CD4-positive, alpha-beta T cell treated with Interferon gamma for 1 hour (primary cell): Measurements from ENCODE around the gene POLR3H.
"Not testable (repeated sequence)": the region's sequence is repeated elsewhere in the genome, so short reads cannot be mapped to it uniquely, and the experiment has no call there.

ENCODE experiments used
- DNase-seq: peaks from one replicate; pipeline ENCODE4 v3.0.0-alpha.2; 2020

Gene POLR3H

DNA sequence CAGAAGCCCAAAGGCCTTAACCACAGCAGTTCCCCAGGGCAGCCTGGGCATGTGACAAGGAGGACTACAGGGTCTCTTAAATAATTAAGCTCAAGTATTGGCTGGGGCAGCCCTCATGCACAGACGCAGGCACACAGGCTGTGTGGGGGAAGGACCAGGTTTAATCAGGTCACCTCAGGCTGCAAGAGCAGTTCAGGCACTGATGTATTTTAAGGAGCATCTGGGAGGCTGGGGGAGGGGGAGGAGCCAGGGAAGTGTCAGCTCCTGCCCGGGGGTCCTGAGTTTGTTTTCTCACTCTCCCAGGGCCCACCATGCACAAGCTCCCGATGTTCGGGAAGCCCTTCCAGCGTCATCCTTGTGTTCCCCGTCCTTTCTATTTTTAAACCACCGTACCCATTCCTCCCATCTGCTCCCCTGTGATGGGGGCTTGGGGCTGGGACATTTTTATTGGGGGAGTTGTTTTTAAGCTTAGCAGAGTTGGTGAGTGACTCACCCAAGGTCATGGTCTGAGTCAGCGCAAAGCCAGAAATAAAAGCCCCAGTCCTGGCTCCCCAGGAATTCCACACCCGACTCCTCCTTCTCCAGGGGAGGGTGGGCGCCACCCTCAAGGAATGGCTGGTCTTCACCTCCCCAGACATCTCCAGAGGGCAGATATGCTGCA lies 18.9 kb upstream of the POLR3H start:
- DNase-seq = no peak

DNA sequence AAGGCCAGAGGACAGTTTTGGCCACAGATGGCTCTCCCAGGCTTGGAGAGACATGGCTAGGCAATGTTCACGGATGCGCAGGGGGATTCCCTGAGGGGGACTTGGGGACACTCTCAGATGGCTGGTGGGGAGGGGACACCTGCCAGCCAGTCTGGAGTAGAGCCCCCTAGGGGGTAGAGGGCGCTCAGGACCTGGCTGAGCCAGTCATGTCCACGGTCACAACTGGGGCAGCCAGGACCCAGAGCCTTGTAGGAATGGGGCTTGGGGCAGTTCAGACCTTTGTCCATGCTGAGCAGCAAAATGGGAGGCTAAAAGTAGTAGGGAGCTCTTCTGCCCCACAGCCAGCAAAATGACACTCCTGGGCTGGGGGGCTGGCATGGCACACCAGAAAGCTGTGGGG lies 18.2 kb upstream of the POLR3H start:
- DNase-seq = no peak

DNA sequence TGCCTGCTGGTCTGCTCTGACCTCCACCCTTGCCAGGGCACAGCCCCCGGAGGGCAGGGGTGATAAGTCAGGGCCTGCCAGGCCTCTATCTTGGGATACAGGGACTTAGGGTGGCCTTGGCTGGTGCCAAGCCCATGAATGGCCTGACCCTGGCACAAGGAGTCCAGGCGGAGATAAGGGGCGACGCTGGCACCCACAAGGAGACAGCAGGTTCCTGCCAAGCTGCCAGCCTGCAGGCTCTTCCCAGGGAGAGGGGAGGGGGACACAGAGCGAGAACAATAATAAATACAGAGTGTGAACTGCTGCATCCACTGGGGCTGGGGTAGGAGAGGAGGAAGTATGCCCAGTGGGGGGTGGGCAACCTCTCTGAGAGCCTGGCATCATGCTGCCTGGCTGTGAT lies 17.5 kb upstream of the POLR3H start:
- no peak for DNase-seq

DNA sequence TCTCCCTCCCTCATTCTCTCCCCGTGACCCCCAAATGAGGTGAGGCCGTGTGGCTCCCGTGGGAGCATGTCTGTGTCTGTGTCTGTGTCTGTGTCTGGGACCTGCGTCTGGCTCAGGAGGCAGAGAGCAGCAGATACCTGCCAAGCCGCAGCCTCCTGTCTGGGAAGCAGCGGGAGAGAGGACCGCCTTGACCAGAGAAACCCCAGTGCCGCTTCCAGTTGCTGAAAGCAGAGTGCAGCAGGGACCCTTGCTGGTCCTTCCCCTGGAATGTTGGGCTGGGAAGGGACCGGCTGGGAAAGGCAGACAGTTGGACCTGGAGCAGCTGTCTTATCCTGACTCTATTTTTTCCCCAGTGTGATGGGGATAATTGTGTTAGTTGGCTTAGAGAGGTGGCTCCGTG lies 17.1 kb upstream of the POLR3H start:
- DNase-seq = no peak

DNA sequence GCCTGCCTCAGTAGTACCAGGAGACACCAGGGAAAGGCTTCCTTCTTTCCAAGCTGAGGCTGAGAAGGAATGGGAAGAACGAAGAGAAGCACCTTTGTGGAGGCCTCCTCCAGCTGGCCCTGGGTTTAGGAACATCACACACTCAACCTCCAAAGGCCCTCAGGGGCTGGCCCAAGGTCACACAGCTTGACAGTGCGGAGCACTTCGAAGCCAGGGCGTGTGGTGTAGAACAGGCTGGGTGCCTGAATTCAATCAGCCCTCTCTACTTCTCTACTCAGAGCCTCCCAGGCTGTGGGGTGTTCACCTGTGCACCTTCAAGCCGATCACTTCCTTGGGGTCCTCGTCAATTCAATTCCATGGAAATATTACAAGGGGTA lies 15.8 kb upstream of the POLR3H start:
- DNase-seq = no peak

DNA sequence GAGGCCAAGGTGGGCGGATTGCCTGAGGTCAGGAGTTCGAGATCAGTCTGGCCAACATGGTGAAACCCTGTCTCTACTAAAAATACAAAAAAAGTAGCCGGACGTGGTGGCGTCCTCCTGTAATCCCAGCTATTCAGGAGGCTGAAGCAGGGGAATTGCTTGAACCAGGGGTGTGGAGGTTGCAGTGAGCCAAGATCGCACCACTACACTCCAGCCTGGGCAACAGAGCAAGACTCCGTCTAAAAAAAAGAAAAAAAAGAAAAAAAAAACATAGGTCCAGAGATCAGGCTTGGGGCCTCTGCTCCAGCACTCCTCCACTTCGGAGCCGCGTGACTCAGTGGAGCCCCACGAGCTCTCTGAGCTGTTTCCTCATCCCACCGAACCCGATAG lies 14.0 kb upstream of the POLR3H start:
- DNase-seq = not testable (repeated sequence)

DNA sequence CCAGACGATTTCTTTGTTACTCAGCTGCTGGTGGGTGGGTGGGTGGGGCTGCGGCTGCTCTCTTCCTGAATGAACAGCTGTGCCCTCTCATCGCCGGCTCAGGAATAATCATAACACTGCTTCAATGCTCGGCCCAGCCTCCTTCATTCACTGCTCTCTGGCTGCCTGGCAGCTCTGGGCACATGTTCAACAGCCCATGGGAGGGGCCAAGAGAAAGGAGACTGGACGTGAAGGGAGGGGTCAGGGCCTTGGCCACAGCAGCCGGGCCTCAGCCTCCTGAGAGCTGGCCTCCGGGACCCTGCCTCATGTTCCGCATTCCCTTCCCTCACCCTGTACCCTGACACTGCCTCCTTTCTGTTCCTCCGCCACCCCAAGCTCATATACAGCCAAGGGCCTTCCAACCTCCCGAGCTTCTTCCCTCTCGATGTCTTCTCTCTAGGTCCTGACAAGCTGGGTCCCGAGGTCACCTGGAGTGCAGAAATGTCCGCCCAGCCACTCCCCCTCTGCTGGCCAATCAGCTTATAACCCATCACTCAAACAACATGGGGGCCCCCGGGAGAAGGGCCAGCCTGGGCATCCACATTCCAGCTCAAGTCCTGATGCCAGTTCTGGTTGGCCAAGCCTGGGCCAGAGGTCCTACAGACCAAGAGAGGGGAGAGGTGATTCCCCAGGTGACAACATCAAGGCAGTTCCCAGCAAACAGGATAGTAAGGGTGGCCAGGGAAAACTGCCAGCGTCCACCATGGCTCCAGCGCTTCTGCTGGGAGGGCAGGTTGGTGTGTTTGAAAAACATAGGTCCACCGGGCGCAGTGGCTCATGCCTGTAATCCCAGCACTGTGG lies 13.4 kb upstream of the POLR3H start:
- no peak for DNase-seq

DNA sequence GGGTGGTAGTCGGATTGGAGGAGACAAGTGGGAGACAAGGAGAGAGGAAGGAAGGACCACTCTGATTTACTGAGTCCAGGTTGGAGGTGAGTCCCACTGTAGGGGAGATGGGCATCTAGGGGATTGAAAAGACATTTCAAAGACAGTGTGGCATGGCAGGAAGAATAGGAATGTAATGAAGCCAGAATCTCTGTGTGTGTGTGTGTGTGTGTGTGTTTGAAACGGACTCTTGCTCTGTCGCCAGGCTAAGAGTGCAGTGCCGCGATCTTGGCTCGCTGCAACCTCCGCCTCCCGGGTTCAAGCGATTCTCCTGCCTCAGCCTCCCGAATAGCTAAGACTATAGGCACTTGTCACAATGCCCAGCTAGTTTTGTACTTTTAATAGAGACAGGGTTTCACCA lies 12.3 kb upstream of the POLR3H start:
- no peak for DNase-seq

DNA sequence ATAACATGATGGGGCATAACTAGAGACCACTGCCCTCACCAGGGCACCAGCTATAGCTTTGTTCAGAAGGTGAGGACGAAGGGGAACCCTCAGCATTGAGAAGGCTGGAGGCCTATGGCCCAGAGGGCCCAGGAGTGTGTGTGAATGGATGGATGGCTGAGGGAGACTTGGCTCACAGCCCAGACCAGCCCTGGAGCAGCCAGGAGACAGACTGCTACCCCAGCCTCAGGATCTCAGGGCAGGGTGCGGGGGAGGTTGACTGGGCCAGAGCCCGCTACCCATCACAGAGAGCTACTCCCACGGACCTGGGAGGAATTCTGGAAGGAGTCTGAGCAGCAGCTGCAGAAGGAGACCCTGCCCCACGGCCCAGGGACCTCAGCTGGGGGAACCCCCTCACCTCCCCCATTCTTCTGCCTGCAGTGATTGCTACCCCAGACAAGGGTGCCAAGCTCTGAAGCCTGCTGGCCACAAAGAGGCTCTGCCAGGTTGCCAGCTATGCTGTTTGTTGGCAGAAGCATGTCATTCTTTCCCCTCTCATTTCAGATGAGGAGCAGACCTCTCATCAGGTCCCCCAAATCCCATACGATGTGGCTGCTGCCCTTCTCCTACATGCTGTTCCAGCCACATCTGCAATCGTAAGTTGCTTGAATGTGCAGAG lies 11.2 kb upstream of the POLR3H start:
- no peak for DNase-seq

DNA sequence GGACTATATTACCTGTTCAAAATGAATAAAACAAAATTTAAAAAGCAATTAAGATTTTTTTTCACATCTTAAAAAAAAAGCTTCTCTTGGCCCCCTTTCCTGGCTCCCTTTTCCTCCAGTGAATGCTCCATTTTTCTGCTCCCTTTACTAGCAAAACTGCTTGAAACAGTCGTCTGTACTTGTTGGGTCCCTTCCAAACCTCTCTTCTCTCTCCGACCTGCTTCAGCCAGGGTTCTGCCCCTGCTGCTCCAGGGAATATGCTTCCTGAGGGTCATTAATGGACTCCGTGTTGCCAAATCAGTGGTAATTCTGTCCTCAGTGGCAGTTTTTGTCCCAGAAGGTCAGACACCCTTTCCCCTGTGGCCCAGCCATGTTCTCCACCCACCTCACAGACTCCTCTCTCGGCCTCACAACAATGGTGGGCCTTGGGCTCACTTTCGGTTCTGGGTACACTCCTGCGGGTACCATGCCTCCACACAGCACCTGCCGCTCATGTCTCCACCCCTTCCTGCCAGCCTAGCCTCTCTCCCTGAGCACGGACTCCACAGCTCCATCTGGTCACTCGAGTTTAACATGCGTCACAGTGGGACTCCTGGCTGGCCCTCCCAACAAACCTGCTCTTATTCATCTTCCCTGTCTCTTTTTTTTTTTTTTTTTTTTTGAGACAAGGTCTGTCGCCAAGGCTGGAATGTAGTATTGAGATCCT lies 7.8 kb upstream of the POLR3H start:
- no peak for DNase-seq

DNA sequence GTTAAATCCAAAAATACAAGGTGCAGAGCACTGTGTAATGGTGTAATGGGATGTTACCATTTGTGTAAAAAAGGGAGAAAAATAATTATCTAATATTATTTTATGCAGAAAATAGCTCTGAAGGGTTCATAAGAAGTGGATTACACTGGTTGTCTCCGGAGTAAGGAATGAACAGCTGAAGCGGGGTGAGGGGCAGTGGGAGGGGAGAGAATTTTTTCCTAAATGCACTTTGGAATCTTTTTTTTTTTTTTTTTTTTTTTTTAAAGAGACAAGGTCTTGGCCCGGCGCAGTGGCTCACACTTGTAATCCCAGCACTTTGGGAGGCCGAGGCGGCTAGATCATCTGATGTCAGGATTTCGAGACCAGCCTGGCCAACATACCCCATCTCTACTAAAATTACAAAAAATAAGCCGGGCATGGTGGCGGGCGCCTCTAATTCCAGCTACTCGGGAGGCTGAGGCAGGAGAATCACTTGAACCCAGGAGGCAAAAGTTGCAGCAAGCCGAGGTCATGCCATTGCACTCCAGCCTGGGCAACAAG lies 6.8 kb upstream of the POLR3H start:
- no peak for DNase-seq

DNA sequence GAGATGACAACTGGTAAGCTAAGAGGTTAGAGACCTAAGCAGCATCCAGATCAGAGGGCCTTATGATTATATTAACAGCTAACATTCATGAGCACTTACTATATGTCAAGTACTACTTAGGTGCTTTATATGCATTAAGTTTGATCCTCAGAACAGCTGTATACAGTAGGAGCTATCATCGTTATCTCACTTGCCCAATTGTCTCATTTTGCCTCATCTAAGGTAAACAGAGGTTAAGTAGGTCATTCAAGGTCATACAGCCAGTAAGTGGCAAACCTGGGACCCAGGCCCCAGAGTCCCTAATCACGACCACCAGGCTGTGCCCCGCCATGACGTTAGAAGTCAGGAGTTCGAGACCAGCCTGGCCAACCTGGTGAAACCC lies 4.6 kb upstream of the POLR3H start:
- DNase-seq = no peak

DNA sequence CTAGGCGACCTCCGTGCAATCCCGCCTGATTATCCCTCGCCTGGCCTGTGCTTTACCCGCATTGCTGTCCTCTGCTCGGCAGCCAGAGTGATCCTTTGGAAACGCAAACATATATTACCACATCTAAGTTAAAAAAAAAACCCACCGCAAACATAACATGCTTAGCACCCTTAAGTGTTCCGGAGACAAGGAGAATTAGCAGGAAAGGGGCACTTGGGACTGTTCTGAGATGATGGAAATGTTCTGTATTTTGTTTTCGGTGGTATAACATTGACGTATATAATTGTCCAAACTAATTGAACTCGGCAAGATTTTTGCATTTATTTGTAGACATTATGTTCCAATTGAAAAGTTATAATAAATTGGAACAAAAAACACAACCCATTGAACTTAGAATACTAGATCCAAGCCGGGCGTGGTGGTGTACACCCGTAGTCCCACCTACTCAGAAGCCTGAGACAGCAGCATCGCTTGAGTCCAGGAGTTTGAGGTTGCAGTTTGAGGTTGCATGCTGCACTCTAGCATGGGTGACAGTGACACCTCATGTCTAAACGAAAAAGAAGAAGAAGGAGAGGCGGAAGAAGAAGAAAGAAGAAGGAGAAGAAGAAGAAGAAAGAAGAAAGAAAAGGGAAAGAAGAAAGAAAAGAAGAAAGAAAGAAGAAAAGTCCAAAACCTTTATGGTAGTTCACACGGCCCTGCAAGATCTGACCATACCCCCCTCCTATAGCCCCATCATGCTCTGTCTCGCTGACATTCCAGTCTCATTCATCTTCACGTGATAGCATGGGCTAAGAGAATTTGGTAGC lies 604 bp upstream of the POLR3H start:
- no peak for DNase-seq

DNA sequence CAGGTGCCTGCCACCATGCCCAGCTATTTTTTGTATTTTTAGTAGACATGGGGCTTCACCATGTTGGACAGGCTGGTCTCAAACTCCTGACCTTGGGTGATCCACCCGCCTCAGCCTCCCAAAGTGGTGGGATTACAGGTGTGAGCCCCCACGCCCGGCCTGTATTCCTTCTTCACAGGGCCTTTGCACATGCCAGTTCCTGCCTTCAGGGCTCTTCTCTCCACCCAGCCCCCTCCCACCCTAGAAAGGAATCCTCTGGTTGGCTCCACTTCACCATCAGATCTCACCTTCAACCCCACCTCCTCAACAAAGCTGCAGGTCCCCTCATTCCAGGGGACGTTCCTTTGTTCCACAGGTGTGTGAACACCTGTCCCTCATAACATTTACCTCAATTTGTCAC lies 2.0 kb downstream of the POLR3H start:
- DNase-seq = no peak

DNA sequence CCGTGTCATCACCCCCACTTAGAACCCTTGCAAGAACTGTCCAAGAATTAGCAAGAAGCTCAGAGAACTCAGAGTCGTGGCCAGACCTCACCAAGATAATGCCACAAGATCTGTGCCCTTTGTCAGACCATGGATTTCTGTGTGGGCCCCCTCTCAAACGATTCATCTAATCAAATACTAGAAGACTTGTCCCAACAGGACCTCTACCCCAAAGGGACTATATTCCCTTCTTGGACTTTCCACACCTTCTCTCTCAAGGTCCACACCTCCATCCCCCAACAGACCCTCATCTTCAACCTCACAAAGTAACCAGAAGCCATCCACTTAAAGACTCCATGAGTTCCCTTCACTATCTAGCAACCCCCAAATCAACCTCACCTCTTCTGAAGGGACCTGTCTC lies 2.8 kb downstream of the POLR3H start:
- no peak for DNase-seq

DNA sequence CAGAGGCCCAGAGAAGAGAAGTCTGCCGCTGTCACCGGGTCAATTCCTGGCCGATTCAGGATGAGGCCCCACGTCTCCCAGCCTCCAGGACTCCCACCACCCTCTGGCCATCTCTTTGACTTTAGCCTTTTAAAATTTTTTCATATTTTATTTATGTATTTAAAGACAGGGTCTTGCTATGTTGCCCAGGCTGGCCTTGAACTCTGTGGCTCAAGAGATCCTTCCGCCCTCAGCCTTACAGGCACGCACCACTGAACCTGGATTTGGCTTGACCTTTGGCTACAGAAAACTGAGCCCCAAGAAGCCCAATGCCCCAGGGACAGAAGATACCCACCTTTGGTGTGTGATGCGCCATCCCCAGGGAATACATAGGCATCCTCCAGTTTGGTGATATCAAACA lies 3.9 kb downstream of the POLR3H start:
- DNase-seq = no peak

DNA sequence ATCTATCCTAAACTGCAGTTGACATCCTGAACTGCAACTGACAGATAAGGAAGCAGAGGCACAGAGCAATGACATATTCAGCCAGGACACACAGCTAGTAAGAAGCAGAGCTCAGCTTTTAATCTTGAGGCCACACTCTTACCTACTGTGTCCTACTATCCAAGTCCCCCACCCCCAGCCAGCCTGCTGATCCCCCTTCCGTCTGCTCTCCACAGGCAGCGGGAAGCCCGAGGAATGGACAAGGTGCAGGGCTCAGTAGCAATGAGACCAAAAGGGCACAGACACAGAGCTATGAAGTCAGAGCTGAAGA lies 4.3 kb downstream of the POLR3H start:
- no peak for DNase-seq

DNA sequence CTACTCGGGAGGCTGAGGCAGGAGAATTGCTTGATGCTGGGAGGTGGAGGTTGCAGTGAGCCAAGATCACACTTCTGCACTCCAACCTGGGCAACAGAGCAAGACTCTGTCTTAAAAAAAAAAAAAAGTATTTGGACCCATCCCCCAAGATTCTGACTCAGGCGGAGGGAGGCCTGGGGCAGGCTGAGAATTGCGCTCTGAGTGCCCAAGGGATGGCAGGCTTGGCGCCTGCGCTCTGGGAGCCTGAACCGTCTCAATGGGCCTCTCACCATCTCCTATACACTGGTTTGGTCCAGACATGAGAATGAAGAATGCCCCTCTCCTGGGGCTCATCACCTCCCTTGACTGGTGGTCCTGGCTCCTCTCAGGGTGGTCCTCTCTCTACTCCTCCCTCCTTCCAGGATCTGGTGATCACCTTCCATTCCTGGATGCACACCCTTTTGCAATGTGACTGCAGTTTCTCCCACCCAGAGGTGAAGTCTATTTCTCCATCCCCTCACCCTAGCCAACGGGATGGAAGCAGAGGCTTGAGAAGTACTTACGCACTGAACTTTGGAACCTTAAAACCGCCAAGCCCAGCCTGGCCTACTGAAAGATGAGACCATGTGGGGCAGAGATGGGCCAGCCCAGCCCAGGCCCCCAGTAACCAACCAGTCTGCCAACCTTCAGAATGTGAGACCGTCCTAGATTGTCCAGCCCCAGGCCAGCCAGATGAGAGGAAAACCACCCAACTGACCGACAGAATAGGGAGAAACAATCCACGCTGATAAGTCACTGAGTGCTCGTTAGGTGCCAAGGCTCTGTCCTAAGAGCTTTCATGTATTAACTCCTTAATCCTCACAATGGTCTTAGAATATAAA lies 4.9 kb downstream of the POLR3H start:
- DNase-seq = no peak

DNA sequence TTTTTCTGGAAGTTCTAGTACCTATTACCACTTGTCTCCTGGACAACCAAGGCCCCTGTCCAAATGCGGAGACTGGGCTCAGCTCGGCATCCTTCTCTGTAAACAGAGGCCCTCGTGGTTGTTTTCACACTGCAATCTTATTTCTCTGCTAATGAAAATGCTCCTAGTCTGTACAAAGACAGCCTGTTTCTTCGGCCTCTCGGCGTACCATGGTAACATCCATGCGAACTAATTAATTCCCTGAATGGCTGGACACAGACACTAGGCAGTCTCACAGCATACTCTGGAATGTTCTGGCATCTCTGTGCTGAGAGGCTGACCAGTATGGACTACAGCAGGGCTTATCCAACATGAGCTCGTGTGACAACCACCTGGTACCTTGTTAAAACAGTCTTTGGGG lies 5.7 kb downstream of the POLR3H start:
- DNase-seq = no peak

DNA sequence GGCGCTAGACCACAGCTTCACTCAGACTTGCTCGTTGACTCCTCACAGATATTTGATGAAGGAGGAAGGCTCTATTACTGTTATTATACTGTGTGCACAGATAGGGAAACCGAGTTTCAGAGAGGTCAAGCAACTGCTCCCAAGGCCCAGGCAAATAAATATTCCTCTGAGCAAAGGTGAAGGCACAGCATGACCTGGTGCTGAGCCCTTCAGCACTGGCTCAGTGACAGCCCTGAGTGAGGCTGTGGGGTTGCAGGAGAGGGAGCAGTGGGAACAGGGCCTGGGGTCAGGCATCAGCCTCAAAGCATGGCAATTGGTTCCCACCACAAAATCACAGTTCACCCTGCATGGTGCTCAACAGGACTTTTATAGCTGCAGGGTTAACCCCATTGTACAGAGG lies 7.1 kb downstream of the POLR3H start:
- DNase-seq = no peak

DNA sequence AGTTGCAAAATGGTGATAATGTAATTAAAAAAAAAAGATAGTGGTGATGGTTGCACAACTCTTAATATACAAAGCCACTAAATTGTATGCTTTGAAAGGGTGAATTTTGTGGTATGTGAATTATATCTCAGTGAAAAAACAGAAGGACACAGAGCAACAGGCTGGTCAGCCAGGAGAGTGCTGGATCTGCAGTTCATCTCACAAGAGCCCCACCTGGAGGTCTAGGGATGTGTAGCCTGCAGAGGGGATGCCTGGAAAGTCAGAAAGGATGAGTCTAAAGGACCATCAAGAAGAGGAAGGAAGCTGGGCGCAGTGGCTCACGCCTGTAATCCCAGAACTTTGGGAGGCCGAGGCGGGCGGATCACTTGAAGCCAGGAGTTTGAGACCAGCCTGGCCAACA lies 9.0 kb downstream of the POLR3H start:
- no peak for DNase-seq

DNA sequence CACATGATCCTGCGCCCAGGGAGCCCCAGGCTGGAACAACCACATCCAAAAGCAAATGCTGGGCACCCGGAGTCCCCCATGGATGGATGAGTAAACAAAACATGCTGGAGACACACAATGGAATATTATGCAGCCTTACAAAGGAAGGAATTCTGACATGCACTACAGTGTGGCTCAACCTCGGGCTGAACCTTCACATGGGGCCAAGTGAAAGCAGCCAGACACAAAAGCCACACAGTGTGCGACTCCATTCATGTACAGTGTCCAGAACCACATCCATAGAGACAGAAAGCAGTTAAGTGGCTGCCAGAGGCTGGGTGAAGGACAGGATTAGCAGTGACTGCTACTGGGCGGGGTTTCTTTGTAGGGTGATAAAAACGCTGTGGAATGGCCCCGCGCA lies 10.1 kb downstream of the POLR3H start:
- DNase-seq = no peak
